ENCODE data around the gene RDM1.
"Not testable (repeated sequence)": the region's sequence is repeated elsewhere in the genome, so short reads cannot be mapped to it uniquely, and the experiment has no call there.

DNA sequence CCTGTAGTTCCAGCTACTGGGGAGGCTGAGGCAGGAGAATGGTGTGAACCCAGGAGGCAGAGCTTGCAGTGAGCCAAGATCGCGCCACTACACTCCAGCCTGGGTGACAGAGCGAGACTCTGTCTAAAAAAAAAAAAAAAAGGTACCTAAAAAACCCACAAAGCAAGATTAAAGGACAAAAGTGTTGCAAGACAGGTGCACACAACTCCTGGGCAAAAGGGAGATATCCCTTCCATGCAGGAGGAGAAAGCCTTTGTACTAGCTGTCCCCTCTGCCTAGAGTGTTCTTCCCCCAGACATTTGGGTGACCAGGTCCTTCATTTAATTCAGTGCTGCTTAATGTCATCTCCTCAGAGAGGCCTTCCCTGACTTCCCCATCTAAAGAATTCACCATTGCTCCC lies 7.9 kb upstream of the RDM1 start:
- TF ChIP-seq, protein P1, sequence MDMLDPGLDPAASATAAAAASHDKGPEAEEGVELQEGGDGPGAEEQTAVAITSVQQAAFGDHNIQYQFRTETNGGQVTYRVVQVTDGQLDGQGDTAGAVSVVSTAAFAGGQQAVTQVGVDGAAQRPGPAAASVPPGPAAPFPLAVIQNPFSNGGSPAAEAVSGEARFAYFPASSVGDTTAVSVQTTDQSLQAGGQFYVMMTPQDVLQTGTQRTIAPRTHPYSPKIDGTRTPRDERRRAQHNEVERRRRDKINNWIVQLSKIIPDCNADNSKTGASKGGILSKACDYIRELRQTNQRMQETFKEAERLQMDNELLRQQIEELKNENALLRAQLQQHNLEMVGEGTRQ (IDR thresholded peaks at IDR 0.05; ENCODE audit: low read depth, low read length): not testable (repeated sequence)
- not testable (repeated sequence) for TF ChIP-seq CTCF (conservative IDR thresholded peaks at IDR 0.05; ENCODE audit: low read depth, low read length); POLR2A (IDR thresholded peaks at IDR 0.05; ENCODE audit: low read depth, low read length)
